ENCODE measurements around the gene GCG. TPM values are rescaled to one million over a fixed set of nuclear protein-coding genes. Genes with fewer than 3 reads are reported as not detected.

GCG gene
- polyA plus RNA-seq, 3 donors: not detected

DNA sequence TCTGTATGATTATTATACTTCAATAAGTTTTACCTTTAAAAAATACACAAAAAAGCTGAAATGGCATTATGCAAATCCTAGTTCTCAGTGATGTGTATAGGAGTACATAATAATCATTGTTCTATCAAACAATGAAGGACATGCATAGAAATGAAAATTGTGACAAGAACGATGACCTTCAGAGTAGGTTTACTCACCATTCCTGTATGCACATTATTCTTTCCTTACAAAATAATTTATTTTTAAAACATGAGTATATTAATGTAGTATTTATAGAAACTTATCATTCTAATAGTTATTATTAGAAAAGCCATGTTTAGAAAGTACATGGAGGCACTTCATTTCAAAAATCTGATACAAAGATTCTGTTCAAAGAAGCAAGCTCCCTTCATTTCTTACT, 45.3 kb downstream of the GCG start:
- no peak for DNase-seq (ENCODE audit: low read depth in 3 of 3, low spot score in 2 of 3)

DNA sequence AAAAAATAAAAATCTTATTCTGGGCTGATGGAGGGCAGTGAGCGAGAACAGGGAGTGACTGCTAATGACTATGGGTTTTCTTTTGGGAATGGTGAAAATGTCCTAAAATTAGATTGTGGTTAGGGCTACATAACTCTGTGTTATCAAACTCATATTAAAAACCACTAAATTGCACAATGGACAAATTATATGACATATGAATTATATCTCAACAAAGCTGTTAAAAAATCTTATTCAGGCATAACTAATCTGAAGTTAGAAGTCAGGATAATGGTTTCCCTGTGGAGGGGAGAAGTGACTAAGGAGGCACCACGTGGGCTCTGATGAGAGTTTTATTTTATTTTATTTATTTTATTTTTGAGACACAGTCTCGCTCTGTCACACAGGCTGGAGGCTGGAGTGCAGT, 45.9 kb downstream of the GCG start:
- DNase-seq (ENCODE audit: low read depth in 3 of 3, low spot score in 2 of 3): no peak

DNA sequence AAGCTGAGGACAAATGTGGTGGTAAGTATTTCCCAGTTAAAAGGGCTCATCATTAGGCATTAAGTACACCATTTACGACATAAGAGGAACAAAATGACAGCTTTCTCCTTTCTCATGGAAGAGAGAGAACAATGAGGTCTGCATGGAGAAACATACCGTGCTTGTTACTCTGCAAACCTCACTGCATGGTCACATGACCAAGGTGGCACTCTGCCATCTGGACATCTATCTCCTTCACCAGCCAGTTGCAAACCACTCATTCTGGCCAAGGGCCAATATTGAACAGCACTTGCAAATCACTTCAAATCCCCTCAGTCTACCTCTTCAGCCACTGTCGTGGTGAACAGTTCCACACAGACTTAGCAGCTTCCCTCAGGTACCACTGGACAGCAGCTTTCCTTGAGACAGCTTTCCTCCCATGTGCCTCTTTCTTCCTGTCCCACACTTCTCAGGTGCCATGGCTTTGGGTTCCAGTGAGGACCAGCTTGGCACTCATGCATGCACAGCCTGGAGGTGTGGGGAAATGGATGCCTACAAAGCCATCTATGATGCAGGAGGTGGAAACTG, 48.5 kb downstream of the GCG start:
- no peak for DNase-seq (ENCODE audit: low read depth in 3 of 3, low spot score in 2 of 3)

DNA sequence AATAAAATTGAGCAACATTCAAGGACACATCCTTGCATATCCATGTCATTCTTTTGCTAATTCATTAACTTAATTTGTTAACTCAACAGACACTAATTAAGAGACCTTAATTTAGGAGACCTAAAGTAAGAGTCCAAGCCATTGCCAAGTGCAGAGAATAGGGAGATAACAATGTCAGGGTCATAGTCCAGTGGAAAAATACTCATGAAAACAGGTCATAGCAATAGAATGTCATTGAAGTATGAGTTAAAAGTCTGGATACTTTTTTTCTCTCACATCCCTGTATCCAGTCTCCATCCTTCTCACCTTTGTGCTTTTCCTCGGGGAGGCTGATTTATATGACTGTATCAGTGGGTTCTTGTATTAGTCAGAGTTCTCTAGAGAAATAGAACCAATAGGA, 51.5 kb downstream of the GCG start:
- DNase-seq (ENCODE audit: low read depth in 3 of 3, low spot score in 2 of 3): no peak

DNA sequence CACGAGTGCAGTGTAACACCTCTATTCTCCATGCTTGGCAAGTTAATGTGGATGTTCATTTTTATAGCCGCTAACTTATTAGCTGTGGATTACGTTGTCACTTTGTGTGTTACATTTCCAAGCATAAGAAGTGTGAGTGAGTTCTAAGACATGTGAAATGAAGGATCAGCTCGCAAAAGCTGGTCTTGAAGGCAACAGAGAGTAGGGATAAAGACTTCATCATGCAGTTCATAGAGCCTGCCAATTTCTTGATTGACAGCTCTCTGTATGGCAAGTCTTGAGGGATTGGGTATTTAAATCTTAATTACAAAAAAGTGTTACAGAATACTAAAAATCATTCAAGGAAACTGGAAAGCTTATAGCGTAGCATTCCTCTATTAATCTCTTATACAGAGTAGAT, 52.2 kb downstream of the GCG start:
- no peak for DNase-seq (ENCODE audit: low read depth in 3 of 3, low spot score in 2 of 3)

Other genes with a start within 250 kb of the GCG start
- 100 to 1,000 TPM; 139 to 156 (median 151) TPM for gene DPP4, start 78.0 kb downstream of the GCG start, polyA plus RNA-seq (ENCODE audit: insufficient read length in 3 of 3)
- gene FAP, start 91.2 kb upstream of the GCG start, polyA plus RNA-seq (ENCODE audit: insufficient read length in 3 of 3): 10 to 100 TPM in 2 of 3 donors, 1 to 10 TPM in 1; 8.7 to 13.4 (median 12.9) TPM
- gene IFIH1, start 166.4 kb upstream of the GCG start, polyA plus RNA-seq (ENCODE audit: insufficient read length in 3 of 3): 1 to 10 TPM; 7.9 to 8.4 (median 8.3) TPM
- 10 to 100 TPM; 34.9 to 40.4 (median 37.2) TPM for gene GCA, start 191.9 kb upstream of the GCG start, polyA plus RNA-seq (ENCODE audit: insufficient read length in 3 of 3)